B cell (primary cell): ENCODE measurements around the gene LPCAT1. TPM values are rescaled to one million over a fixed set of nuclear protein-coding genes. Genes with fewer than 3 reads are reported as not detected.

Source experiments
- ATAC-seq: fragments of 200-7000 bp; cut with Tn5 transposase; one replicate; pipeline ENCODE4 v1.10.0; 2021; ENCODE audit warnings: low read depth, mild to moderate bottlenecking, moderate number of reproducible peaks, moderate library complexity
- CTCF ChIA-PET: fragments of 350-600 bp; sonication (Branson Sonifier 250); formaldehyde crosslinking; loops from one replicate; lab custom pipeline; 2021; ENCODE audit warnings: antibody characterized with exemption, inconsistent platforms; lab: Charles Lee
- POLR2A ChIA-PET: fragments of 350-600 bp; sonication (Branson Sonifier 250); formaldehyde crosslinking; loops from one replicate; lab custom pipeline; 2021; ENCODE audit warnings: antibody characterized with exemption; lab: Charles Lee
- DNase-seq: peaks from one replicate; pipeline ENCODE4 v3.0.0; 2013
- H2AFZ ChIP-seq: 2 replicates; pipeline ENCODE4 v1.6.1; 2012; ENCODE audit warnings: mild to moderate bottlenecking, low read depth, low read length; ENCODE audit not compliant: insufficient read depth, poor library complexity, severe bottlenecking
- H3K27ac ChIP-seq, 2 donors: 1 replicate in 1 of 2; 2 replicates in 1 of 2; pipeline ENCODE4 v1.5.1; 2012 to 2013; ENCODE audit warnings: low read length in 2 of 2, mild to moderate bottlenecking in 2 of 2, moderate library complexity in 1 of 2
- H3K27me3 ChIP-seq, 4 experiments: fragments of 200-600 bp in 1 of 4; sonication (generic) in 1 of 4; replicated peaks in 1 of 4; 1 replicate in 2 of 4; 2 replicates in 2 of 4; pipeline versions ENCODE4 v1.6.1 to v1.7.0; 2013 to 2016; ENCODE audit warnings: low read length in 3 of 4, mild to moderate bottlenecking in 2 of 4, mixed read lengths in 1 of 4, moderate library complexity in 1 of 4; ENCODE audit not compliant: insufficient read depth in 4 of 4, control insufficient read depth in 3 of 4; ENCODE audit errors: control extremely low read depth in 1 of 4
- H3K36me3 ChIP-seq, 2 experiments: replicated peaks in 1 of 2; 1 replicate in 1 of 2; 2 replicates in 1 of 2; pipeline versions ENCODE4 v1.6.1 to v1.7.1; 2013; ENCODE audit warnings: low read length in 1 of 2; ENCODE audit not compliant: insufficient read depth in 2 of 2, control insufficient read depth in 1 of 2; ENCODE audit errors: control extremely low read depth in 1 of 2, extremely low read depth in 1 of 2
- H3K4me1 ChIP-seq, 2 donors: fragments of 200-600 bp in 1 of 2; sonication (generic) in 1 of 2; 1 replicate in 1 of 2; 2 replicates in 1 of 2; pipeline versions ENCODE4 v1.5.1 to v1.6.1; 2013 to 2017; ENCODE audit warnings: low read length in 2 of 2; ENCODE audit not compliant: control insufficient read depth in 2 of 2, insufficient read depth in 2 of 2
- H3K4me2 ChIP-seq: replicated peaks from 2 replicates; pipeline ENCODE3; 2012; ENCODE audit warnings: mild to moderate bottlenecking, low read depth, low read length; ENCODE audit not compliant: poor library complexity, severe bottlenecking
- H3K4me3 ChIP-seq, 5 experiments: fragments of 200-600 bp in 1 of 5; sonication (generic) in 1 of 5; 1 replicate in 3 of 5; 2 replicates in 2 of 5; pipeline versions ENCODE4 v1.5.1 to v1.7.0; 2011 to 2016; ENCODE audit warnings: low read length in 4 of 5, mild to moderate bottlenecking in 4 of 5, low read depth in 2 of 5, control low read depth in 1 of 5, moderate library complexity in 1 of 5; ENCODE audit not compliant: insufficient read depth in 1 of 5; ENCODE audit errors: control extremely low read depth in 1 of 5, extremely low read depth in 1 of 5
- H3K79me2 ChIP-seq: fragments of 200-600 bp; sonication (generic); one replicate; pipeline ENCODE4 v1.6.0; 2016; ENCODE audit warnings: low read length; ENCODE audit not compliant: control insufficient read depth, insufficient read depth
- H3K9ac ChIP-seq: fragments of 200-600 bp; sonication (generic); 2 replicates; pipeline ENCODE4 v1.6.1; 2017; ENCODE audit warnings: mild to moderate bottlenecking, low read length, moderate library complexity
- H3K9me3 ChIP-seq, 3 donors: one replicate each; pipeline versions ENCODE4 v1.6.1 to v1.7.1; 2013; ENCODE audit warnings: low read length in 2 of 3; ENCODE audit not compliant: control insufficient read depth in 2 of 3, insufficient read depth in 1 of 3; ENCODE audit errors: control extremely low read depth in 1 of 3
- H4K20me1 ChIP-seq: 2 replicates; pipeline ENCODE4 v1.6.0; 2012; ENCODE audit warnings: mild to moderate bottlenecking, low read length; ENCODE audit not compliant: insufficient read depth, control insufficient read depth, poor library complexity, severe bottlenecking
- H3K27ac Mint-ChIP-seq: one replicate; pipeline ENCODE4 v1.8.0; 2021; ENCODE audit warnings: mixed read lengths
- H3K27me3 Mint-ChIP-seq: one replicate; pipeline ENCODE4 v1.8.0; 2021; ENCODE audit warnings: mixed read lengths
- H3K4me1 Mint-ChIP-seq: one replicate; pipeline ENCODE4 v1.8.0; 2021; ENCODE audit warnings: mixed read lengths
- H3K4me3 Mint-ChIP-seq: one replicate; pipeline ENCODE4 v1.8.0; 2021; ENCODE audit warnings: mixed read lengths
- H3K9me3 Mint-ChIP-seq: one replicate; pipeline ENCODE4 v1.8.0; 2022; ENCODE audit warnings: mixed read lengths; ENCODE audit not compliant: insufficient read depth
- EZH2 ChIP-seq: IDR thresholded peaks from 2 replicates; pipeline ENCODE4 v1.6.1; 2012; ENCODE audit warnings: borderline replicate concordance, low read depth, mild to moderate bottlenecking, moderate library complexity, low read length; ENCODE audit not compliant: insufficient read depth, poor library complexity, severe bottlenecking
- WGBS: methylation state at CpG from one replicate; pipeline ENCODE4 v1.1.5; 2013; ENCODE audit warnings: missing lambda C conversion rate; ENCODE audit not compliant: insufficient coverage; 5-methylcytosine and 5-hydroxymethylcytosine counted together
- intact Hi-C: fragments of 100-400 bp; cut with micrococcal nuclease; formaldehyde crosslinking; loops from one replicate; pipeline ENCODE4 v1.10.0; 2022
- polyA plus RNA-seq: library from polyadenylated mRNA; depleted of rRNA; stranded (reverse); fragments of >200 nt; gene quantifications from 2 replicates; pipeline ENCODE4 v1.2.3, GENCODE V29; 2012
- total RNA-seq, 2 donors: library from RNA; stranded (reverse); fragments of 120-200 nt in 1 of 2; gene quantifications; 1 replicate in 1 of 2; 2 replicates in 1 of 2; pipeline versions ENCODE4 v1.2.3 to v1.2.4, GENCODE V29; 2013 to 2022
- TF ChIP-seq, protein P1 (sequence below): fragments of 200-600 bp; IDR thresholded peaks from one replicate; pipeline ENCODE4 v1.8.0; 2022; ENCODE audit warnings: antibody characterized with exemption, mild to moderate bottlenecking

The LPCAT1 gene
- total and polyA plus RNA-seq, 2 donors (not counting 1 experiment from before 2014, with no cell fraction given) = 94.8 to 159 TPM

DNA sequence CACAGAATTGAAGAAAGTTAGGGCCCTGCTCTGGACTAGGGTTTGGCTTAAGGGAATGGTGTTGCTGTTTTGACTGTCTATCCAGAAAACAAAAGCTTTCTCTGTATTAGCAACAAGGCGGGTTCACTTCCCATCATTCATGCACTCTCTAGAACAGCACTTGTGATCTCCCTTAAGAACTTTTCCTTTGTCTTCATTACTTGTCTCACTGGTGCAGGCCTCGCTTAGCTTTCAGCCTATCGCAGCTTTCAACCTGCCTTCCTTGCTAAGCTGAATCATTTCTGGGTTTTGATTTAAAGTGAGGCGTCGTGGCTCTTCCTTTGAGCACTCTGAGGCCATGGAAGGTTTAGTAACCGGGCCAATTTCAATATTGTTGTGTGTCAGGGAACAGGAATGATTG, 35.2 kb upstream of the LPCAT1 start:
- CTCF ChIA-PET = interaction anchor here (0.8 kb wide), 1 partner anchor 79 kb away, joined by 3 read pairs; no protein-coding TSS in a partner anchor
- intact Hi-C loops = no loop called here
- H3K79me2 ChIP-seq = no peaks in the 10 kb centered on the region

DNA sequence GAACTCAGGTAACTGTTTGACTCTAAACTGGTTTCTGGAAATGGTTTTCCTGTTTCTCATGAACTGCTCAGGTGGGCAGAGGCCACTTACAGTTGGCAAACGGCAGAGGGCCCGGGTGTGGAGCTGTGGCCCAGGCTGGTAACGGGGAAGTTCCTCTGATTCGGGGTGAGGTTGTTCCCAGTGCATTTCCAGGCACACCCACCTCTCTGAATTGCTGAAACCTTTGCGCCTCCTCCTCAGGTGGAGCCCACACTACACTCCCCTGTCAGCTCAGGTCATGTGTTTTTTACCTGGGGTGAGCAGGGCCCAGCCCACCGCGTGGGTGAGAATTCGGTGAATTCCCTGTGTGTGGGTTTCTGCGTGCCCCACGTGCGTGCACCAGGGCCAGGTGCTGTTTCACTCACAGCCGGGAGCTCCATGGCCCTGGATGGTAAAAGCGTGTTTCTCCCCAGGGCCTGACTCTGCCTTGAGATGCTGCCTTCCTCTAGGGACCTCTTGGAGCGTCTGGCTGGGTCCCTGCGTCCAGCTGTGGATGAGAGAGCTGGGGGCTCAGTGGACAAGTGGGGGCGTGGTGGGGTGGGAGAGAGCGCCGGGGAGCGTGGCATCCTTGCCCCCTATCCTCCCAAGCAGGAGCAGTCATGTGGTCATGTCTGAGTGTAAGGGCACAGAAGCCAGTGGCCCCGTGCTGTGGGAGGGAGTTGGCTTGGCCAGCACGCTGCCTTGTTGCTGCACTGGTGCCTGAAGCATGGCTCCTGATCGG, 33.5 kb upstream of the LPCAT1 start:
- no peaks in the 10 kb centered on the region for H3K27me3 Mint-ChIP-seq
- no peak overlapping the region for H3K4me2 ChIP-seq

More for the DNA sequence above, 35.2 kb upstream of the LPCAT1 start:
- no peak overlapping the region for H3K4me2 ChIP-seq
- no peak overlapping the region for H3K9ac ChIP-seq
- H3K4me1 ChIP-seq = no peaks in the 10 kb centered on the region
- Mint-ChIP-seq H3K4me3 (no peak overlapping the region), H3K27me3 (no peaks in the 10 kb centered on the region), H3K4me1 (no peaks in the 10 kb centered on the region), H3K27ac (no peak overlapping the region), H3K9me3 (no peaks in the 10 kb centered on the region)
- DNase-seq = no peak
- POLR2A ChIA-PET = no interaction called here
- WGBS = 74% methylated on average over 5 of the region's 6 CpGs
- no peaks in the 10 kb centered on the region for H4K20me1 ChIP-seq
- H3K27ac ChIP-seq = no peak overlapping the region
- H2AFZ ChIP-seq = no peak overlapping the region
- no peak for TF ChIP-seq EZH2
- TF ChIP-seq, protein P1, sequence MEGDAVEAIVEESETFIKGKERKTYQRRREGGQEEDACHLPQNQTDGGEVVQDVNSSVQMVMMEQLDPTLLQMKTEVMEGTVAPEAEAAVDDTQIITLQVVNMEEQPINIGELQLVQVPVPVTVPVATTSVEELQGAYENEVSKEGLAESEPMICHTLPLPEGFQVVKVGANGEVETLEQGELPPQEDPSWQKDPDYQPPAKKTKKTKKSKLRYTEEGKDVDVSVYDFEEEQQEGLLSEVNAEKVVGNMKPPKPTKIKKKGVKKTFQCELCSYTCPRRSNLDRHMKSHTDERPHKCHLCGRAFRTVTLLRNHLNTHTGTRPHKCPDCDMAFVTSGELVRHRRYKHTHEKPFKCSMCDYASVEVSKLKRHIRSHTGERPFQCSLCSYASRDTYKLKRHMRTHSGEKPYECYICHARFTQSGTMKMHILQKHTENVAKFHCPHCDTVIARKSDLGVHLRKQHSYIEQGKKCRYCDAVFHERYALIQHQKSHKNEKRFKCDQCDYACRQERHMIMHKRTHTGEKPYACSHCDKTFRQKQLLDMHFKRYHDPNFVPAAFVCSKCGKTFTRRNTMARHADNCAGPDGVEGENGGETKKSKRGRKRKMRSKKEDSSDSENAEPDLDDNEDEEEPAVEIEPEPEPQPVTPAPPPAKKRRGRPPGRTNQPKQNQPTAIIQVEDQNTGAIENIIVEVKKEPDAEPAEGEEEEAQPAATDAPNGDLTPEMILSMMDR = no peak
- no peak for ATAC-seq
- H3K36me3 ChIP-seq = no peaks in the 10 kb centered on the region
- no peak overlapping the region for H3K4me3 ChIP-seq
- H3K9me3 ChIP-seq = peaks cover 0 to 14% (median 0%) of the 10 kb centered on the region in 3 donors
- no peaks in the 10 kb centered on the region for H3K27me3 ChIP-seq

More for the DNA sequence above, 33.5 kb upstream of the LPCAT1 start:
- no peak overlapping the region for H3K9ac ChIP-seq
- no peaks in the 10 kb centered on the region for H3K4me1 ChIP-seq
- H2AFZ ChIP-seq = no peak overlapping the region
- Mint-ChIP-seq H3K9me3 (no peaks in the 10 kb centered on the region), H3K27ac (no peak overlapping the region), H3K4me3 (no peak overlapping the region), H3K4me1 (no peaks in the 10 kb centered on the region)
- CTCF ChIA-PET = no interaction called here
- DNase-seq (no peak), ATAC-seq (no peak)
- 73% methylated on average over 21 of the region's 22 CpGs for WGBS
- H3K36me3 ChIP-seq = no peaks in the 10 kb centered on the region
- TF ChIP-seq EZH2 = no peak
- TF ChIP-seq, protein P1 = no peak
- intact Hi-C loops = no loop called here
- POLR2A ChIA-PET = no interaction called here
- H3K79me2 ChIP-seq = no peaks in the 10 kb centered on the region
- H3K27me3 ChIP-seq = no peaks in the 10 kb centered on the region
- no peak overlapping the region for H3K4me3 ChIP-seq
- H3K9me3 ChIP-seq = peaks cover 0 to 8% (median 0%) of the 10 kb centered on the region in 3 donors
- H3K27ac ChIP-seq = no peak overlapping the region
- H4K20me1 ChIP-seq = no peaks in the 10 kb centered on the region
